Stimulated activated naive CD4-positive, alpha-beta T cell treated with Interleukin-2 at 50 U/mL for 16 hours (primary cell): Measurements from ENCODE around the gene WHRN.

Experiments
- DNase-seq: peaks from one replicate; lab custom pipeline; 2025; lab: John Stamatoyannopoulos, UW

The WHRN gene

DNA sequence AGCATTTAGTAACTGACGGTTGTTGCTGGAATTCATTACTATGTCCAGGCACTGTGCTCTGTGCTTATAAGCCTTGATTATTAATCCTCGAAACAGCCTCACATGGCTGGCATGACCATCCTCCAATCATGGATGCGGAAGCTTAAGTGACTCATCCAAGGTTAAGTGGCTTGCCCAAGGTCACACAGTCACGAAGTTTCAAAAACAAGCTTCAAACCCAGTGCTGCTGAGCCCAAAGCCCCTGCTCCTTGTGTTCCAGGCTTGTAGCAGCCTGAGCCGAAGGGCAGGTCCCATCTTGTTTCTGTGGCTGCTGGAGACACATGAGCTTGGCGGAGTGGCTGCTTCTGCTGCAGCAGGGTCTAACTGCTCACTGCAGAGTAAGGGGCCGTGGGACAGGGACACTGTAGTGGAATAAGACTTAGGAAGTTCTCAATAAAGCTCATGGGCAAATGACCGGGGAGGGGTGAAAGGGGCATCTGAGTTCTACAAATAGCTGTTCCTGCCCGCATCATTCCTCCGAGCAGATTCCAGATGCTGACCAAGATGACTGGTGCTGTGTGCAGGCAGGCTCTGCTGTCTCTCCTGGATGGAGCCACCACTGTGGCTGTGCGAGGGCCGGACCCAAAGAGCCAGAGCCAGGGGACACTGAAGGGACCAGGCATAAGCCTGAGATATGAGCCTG is 32.4 kb downstream of the WHRN start:
- no peak for DNase-seq

DNA sequence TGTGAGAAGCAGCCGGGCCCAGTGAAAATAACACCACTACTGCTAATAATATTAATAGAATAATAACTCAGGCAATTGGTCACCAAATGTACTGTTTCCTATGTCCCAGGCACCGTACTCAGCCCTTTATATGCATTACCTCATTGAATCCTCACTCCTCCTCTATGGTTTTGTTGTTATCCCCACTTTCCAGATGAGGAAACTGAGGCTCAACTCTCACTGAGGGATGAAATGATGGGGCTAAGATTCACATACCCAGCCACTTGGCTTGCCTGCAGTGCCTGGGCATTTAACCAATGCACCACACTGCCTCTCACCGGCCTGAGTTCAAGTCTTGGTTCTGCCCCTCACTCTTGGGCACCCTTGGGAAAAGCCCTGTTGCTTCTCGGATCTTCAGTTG is 34.1 kb downstream of the WHRN start:
- DNase-seq: no peak

DNA sequence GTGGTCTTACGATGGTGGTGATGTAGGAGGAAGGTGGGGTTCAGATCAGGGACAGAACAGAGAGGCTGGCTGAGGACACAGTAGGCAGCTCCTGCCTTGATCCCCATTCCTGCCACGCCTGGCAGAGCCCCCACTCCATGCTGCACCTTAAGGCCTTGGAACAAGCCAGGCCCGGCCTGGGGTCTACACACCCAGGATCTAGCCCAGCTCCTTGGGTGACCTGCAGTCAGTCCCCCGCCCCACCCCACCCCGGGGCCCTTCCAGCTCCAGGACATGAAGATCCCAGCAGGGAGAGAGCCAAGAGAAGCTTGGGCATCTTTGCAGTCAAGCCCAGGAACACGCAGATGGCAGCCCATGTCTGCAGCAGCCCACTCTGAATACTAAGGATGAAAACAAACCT is 34.7 kb downstream of the WHRN start:
- DNase-seq: no peak

DNA sequence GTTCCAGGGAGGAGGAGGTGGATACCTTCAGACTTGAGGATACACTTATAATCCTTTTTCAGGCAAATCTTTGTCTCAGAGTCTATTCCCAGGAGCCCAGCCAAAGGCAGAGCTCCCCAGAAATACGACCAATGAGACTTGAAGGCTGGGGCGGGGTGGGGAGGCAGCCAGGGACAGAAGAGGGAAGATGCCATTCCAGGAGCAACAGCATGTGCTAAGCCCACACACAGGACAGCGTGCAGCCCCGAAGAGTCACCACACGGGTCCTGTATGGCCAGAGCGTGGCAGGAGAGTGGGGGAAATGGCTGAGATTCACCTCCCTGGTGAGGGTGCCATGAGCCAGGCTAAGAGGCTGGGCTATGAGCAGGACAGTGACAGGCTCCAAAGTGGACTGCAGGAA is 35.2 kb downstream of the WHRN start:
- no peak for DNase-seq

DNA sequence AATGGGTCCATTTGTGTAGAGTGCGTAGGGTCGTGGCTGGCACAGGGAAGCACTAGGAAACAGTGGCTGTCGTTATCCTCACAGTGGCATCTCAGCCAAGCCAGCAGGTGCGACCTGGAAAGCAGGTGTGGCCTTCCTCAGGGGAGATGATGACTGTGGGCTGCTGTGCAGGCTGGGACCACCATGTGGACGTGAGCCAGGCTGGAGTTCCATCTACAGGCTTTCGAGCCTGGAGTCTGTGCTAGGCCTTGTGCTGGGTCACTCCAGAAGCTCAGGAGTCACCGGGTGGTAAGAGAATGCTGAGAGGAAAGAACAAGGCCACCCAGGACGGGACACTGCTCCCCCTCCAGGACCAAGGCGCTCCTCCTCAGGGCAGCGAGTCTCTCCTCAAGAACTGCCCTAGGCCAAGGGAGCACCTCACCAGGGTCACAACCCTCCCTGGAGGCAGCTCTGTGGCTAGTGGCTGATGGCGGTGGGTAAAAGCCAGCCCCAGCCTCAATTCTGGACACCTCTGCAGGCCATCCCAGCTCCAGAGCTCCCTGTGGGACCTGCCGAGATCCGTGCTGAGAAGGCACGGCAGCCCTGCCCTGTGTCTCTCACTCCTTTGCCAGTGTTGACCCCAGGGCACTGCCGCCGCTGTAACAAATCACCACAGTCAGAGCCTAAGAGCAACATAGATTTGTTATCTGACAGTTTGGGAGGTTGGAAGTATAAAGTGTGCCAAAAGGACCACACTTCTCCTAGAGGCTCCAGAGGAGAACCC is 36.0 kb downstream of the WHRN start:
- no peak for DNase-seq

DNA sequence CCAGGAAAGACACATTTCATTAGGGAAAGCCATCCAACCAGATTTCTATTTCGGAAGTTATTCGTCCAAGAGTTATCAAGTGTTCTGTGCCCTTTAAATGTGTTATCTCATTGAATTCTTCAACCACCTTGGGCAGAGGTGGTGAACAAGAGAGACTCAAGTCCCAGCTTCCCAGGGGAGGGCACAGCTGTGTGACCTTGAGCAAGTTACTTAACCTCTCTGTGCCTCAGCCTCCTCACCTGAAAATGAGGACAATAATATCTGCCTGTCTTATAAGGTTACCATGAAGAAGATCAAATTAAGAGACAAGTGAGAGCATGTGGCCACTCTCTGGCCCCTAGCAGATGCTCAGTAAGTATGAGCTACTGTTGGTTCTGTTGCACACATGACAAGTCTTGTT is 37.4 kb downstream of the WHRN start:
- DNase-seq: no peak

DNA sequence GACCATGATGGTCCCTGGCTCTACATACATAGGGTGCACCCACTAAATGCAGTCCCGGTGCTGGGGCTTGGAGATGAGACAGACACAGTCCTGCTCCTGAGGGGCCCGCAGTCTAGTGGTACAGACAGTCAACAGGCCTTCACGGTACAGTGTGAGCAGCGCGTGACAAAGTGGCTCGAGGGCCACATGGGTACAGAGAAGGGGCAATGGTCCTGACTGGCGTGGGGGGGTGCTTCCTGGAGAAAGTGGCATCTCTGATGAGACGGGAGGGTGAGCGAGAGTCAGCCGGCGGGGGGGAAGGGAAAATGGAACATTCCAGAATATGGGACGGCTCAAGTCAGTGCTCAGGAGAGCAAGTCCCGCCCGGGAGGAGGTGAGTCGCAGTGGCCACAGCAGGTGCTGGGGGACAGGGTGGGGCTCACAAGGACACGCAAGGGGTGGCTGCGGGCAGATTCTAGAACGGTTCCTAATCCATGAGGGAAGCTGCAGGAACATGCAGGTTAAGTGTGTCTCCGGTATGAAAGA is 38.0 kb downstream of the WHRN start:
- DNase-seq: no peak

DNA sequence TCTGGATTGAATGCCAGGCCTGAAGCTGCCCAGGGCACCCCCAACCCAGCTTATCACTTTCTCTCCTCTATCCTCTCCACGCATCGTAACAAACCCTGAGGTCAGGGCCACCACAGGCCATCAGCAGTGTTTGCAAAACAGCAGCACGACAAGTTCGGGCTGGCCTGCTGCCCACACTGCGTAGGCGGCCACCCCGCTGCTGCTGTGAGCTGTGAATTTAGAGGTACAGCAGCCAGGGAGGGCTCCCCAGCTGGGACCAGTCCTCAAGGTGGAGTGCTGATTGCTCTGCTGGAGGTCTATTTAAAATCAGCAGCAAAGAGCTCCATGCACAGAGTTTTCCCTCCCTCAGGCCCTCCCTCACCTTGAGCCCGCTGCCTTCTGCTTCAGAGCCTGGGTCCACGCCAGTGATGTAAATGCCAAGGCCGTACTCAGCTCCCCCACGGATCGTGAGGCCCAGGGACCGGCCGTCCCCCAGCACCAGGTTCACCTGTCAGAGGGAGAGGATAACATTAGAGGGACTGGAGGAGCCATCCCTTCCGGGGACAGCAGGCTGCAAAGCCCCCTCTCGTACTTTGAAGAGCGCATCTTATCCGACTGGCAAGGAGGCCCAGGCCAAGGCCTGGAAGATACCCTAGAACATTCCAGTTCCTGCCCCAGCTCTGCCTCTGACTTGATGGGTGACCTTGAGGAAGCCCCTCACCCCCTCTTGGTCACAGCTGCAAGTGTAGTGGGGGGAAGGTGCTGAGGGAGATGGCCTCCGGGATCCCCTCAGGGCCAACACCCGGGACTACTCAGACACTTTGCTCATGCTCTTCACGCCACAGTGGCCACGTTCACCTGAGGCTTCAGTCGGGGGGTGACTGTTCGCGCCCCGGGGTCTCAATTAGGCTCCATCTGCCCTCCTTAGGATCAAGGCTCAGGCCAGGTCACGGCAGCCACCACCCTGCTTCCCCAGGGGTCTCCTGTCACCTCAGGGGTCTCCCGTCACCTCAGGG is 39.1 kb downstream of the WHRN start:
- DNase-seq: no peak

DNA sequence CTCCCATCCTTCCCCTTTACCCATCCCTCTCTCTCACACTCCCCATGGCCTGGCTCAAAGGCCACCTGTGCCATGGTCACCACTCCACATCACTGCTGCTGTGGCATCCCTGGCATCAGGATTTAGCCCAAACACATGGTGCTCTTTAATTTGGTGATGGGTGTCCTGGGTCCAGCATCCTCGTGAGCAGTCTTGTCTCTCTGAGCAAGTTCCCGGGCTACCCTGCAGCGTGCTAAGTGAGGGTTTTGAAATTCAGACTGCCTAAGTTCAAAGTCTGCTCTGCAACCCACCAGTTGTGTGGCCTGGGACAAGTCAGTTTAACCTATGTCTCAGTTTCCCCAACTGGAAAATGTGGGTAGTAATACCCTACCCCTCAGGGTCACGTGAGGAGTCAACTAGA is 39.9 kb downstream of the WHRN start:
- DNase-seq: no peak

DNA sequence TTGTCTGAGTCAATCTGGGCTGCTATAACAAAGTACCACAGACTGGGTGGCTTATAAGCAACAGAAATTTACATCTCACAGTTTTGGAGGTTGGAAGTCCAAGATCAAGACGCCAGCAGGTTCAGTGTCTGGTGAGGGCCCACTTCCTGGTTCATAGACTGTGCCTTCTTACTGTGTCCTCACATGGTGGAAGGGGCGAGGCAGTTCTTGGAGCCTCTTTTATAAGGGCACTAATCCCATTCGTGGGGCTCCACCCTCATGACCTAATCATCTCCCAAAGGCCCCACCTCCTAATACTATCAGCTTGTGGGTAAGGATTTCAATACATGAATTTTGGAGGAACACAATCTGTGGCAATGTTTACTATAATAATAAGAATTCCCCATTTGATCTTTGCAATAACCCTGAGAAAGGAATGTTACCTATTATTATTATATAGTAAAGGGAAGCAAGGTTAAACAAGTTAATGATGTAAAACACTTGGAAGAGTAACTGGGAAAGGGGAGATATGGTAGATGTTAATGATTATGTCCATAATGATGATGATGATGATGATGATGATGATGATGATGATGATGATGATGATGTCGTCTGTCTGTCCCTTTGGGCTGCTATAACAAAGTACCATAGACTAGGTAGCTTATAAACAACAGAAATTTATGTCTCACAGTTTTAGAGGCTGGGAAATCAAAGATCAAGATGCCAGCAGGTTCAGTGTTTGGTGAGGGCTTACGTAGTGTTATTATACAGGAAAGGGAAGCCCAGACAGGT is 40.8 kb downstream of the WHRN start:
- DNase-seq: no peak

DNA sequence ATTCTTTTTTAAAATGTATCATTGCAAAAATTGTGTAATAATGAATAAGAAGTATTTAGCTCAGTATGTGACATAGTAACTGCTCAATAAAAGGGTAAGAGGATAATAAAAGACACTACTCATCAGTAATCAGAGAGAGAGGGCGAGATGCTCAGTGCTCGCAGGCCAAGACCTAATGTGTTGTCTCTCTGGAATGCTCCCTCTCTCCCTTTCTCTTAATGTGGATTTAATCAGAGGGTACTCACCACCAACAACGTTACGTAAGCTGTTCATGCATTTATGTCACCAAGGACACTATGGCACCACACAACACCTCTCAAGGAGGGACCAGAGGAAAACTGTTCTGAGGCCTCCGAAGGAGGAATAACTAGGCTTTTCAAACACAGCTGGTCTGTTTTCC is 42.5 kb downstream of the WHRN start:
- DNase-seq: no peak

DNA sequence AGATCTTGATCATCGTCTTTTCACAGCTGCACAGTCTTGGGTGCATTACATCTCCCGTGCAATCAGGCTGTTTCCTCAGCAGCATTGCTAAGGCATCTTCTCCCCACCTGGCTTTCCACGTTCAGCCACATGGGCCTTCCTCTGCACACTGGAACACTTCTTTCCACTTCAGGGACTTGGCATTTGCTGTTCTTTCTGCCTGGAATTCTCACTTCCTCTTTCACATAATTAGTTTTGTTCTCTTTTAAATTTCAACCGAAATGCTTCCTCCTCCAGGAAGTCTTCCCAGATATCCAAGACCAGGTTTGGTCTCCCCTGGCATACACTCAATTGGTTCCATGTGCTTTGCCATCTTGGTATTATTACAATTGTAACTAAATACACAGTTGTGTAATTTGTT is 43.8 kb downstream of the WHRN start:
- no peak for DNase-seq

DNA sequence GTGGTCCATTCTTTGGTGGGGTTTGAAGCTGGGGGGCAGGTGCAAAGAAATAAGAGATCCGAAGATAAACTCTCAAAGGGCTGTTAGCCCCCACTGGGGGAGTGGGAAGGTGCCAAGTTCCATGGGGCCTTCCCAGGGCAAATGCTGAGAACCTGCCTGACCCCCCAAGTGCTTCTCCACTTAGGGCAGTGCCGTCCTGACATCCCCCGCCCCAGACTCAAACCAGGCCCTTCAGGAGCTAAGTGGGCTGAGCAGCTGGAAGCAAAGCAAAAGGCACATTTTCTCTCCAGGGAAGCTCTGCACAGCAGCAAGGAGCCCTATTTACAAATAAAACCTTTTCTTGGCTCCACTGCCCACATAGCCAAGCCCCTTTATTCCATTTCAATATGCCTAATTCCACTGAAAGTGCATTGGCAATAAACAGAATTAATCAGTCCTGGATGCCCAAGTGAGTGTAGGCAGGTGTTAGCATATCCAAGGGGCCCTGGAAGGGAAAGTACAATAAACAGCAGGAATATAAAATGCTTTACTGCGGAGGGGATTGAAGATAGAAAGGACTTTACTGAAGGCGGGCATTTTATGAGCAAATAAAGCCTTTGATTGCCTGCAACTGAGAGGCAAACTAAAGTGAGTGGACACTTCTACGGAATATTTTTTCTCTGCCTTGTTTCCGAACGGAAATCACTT is 44.6 kb downstream of the WHRN start:
- no peak for DNase-seq

DNA sequence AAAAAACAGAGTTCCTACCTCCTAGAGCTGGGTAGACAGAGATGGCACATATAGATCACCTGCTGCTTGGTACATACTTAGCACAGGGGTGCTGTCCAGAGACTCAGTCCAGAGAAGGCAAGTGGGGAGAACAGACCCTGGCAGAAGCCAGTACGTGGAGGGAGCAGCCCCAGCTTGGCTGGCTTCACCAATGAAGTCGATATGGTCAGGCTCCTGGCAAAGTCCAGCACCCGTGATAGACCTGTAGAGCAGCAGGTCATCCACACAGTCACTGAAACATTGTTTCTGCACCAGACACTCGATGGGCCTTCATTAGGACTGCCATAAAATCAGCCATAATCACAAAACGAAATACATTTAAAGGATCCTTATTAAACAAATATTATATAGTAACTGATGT is 45.8 kb downstream of the WHRN start:
- DNase-seq: no peak

DNA sequence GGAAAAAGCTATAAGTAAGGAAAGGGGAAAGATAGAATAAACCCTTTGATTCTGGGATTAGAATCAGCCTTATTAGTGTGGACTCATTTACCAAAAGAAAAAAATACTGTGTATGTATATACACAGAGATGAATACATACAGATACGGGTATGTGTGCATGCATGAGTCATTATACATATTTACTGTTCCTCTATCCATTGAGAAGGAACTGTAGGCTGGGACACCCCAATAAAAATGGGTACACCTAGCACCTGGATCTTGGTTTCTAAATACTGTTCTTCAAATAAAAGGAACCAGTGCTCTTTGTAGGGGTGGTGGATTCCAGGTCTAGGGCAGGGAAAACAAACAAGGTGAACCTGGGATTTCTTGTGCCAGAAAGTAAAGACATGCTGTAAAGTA is 48.3 kb downstream of the WHRN start:
- DNase-seq: no peak

DNA sequence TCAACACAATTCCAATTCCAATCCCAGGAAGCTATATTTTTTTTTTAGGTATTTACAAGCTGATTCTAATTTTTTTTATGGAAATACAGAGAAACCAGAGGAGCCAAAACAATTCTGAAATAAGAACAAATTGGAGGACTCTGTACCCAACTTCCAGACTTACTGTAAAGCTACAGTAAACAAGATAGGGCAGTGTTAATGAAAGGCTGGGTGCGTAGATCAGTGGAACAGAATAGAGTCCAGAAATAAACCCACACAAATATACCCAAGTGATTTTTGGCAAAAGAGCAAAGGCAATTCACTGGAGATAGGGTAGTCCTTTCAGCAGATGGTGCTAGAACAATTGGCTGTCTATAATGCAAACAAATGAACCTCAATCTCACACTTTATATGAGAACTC is 50.6 kb downstream of the WHRN start:
- DNase-seq: no peak

DNA sequence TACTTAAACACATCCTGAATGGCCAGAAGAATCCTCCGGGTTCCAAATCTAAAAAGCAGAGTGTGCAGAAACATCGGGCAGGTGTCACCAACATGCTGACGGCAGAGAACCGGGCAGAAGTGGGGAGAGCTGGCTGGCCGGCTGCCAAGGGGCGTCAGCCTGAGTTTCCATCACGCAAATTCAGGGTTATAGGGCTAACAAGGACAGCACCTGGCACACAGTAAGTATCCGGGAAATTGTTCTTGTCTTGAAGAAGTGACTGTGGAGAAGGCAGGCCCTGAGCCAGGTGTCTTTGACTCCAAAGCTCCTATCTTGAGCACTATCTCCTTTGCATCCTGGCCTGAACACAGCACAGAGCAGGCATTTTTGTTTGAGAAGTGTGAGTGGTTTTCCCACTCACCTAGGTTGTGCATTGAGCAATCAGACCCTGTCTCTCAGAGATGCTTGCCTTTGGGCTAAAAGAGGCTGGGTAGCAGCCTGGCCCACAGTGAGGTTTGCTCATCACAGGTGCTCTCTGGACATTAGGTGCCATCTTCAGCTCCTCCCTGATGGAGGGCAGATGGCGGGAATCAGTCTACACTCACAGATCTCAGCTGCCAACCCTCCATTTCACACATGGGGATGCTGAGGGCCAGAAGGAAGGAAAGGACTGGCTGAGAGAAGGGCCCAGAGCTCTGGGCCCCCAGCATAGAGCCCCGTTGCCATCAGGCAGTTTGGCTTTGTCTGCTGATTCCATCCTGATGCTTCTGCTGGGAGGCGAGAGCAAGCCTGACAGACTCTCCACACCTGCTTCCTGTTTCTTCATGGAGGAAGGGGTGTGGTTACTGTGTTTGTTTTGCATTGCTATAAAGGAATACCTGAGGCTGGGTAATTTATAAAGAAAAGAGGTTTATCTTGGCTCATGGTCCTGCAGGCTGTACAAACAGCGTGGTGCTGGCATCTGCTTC is 52.8 kb downstream of the WHRN start:
- no peak for DNase-seq

DNA sequence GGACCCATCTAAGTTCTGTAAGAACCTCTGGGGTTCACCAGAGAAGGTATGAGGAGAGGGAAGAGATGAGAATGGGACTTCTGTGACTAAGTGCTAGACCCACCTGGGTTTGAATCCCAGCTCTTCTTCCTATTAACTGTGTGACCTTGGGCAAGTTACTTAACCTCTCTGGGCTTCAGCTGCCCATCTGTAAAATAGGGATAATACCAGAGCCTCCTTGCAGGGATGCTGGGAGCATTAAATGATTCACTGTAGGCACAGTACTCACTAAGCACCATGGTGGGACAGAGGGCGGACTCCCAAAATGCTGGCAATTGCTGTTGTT is 53.6 kb downstream of the WHRN start:
- no peak for DNase-seq

DNA sequence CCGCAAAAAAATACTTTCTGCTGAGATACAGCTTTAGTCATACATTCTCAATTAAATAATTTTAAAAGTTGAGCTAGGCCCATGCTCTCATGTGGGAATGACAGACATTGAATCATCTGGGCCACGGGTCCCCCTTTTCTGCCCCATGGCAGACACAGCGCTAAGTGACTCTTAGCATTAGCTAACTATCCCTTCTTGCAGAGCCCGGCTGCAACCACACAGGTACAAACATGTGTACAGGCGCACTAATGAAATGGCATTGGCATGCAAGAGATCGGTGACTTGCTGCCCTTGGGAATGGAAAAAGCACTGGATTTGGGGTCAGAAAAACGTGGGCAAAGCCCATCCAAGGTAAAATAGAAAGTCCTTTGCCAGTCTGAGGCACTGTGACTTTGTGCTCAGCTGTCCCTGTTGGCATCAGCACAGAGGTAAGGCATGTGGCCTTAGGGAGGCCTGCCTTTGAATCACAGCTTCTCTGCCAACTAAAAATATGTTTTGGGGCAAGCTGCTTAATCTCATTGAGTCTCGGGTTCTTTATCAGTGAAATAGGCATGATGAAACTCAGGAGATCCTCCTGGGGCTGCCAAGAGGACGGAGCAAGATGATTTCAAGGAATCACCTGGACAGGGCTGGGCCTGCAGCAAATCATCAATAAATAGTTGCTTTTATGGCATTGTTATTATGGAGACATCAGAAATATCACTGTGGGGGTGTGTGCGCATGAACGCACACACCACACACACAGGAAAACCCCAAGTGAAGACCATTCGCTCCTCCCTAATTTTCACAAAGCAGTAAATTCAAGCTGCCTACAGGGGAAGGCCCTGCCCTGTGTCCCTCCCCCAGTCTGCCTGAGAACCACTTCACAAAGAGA is 54.2 kb downstream of the WHRN start:
- DNase-seq: no peak
